Nephron progenitor cell (in vitro differentiated cells): ENCODE data around the gene NEFH.
A peak's percentile ranks its signal among the peaks of the same experiment; 100 is the strongest.
"Not testable (repeated sequence)": the region's sequence is repeated elsewhere in the genome, so short reads cannot be mapped to it uniquely, and the experiment has no call there.

ENCODE experiments used
- DNase-seq: peaks from one replicate; pipeline ENCODE4 v3.0.0; 2021
- H3K27ac Mint-ChIP-seq: 2 replicates; pipeline ENCODE4 v1.8.0; 2021; ENCODE audit warnings: mild to moderate bottlenecking, moderate library complexity, mixed read lengths
- H3K27me3 Mint-ChIP-seq: 2 replicates; pipeline ENCODE4 v1.8.0; 2021; ENCODE audit warnings: mild to moderate bottlenecking, low read depth, mixed read lengths; ENCODE audit not compliant: poor library complexity
- H3K36me3 Mint-ChIP-seq: 2 replicates; pipeline ENCODE4 v1.8.0; 2021; ENCODE audit warnings: low read depth, mixed read lengths
- H3K4me1 Mint-ChIP-seq: 2 replicates; pipeline ENCODE4 v1.8.0; 2021; ENCODE audit warnings: mixed read lengths
- H3K4me3 Mint-ChIP-seq: 2 replicates; pipeline ENCODE4 v1.8.0; 2021; ENCODE audit warnings: mild to moderate bottlenecking, moderate library complexity, mixed read lengths
- H3K9me3 Mint-ChIP-seq: 2 replicates; pipeline ENCODE4 v1.8.0; 2021; ENCODE audit warnings: mild to moderate bottlenecking, moderate library complexity, mixed read lengths
- TF ChIP-seq, protein P1 (sequence below): fragments of 200-600 bp; sonication (generic); IDR thresholded peaks from 2 replicates; pipeline ENCODE4 v1.5.0; 2021; ENCODE audit warnings: antibody characterized with exemption

NEFH gene

GRCh38 chr22:29479417-29480261, at the start of gene NEFH:
Gene NEFH (plus strand): TSS chr22:29480218. CDS start chr22:29480263, 45 bp downstream.
- Mint-ChIP-seq H3K36me3 (no peaks in the 10 kb centered on the region), H3K27ac (no peak within 1 kb of the TSS), H3K4me3 (peak within 1 kb of the TSS; percentile 87), H3K4me1 (peaks cover 30% of the 10 kb centered on the region), H3K9me3 (peaks cover 8% of the 10 kb centered on the region), H3K27me3 (peaks cover 80% of the 10 kb centered on the region)
- DNase-seq, result peak; percentile 41
- TF ChIP-seq, protein P1, sequence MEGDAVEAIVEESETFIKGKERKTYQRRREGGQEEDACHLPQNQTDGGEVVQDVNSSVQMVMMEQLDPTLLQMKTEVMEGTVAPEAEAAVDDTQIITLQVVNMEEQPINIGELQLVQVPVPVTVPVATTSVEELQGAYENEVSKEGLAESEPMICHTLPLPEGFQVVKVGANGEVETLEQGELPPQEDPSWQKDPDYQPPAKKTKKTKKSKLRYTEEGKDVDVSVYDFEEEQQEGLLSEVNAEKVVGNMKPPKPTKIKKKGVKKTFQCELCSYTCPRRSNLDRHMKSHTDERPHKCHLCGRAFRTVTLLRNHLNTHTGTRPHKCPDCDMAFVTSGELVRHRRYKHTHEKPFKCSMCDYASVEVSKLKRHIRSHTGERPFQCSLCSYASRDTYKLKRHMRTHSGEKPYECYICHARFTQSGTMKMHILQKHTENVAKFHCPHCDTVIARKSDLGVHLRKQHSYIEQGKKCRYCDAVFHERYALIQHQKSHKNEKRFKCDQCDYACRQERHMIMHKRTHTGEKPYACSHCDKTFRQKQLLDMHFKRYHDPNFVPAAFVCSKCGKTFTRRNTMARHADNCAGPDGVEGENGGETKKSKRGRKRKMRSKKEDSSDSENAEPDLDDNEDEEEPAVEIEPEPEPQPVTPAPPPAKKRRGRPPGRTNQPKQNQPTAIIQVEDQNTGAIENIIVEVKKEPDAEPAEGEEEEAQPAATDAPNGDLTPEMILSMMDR, result no peak

DNA sequence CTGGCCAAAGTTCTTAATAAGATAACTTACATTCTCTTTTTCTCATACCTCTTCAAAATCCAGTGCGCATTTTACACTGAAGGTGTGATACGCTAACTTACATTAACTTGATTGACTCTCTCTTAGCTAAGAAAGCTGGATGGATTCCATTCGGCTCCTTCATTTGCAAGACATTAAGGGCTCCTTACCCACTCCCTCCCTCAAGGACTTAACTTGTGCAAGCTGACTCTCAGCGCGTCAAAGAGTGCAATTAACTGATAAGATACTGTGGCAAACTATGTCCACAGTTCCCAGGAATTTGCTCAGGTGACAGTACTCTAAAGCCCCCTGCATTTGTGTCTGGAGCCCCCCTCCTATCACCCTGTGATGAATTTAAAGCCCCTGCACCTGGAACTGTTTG, 48.0 kb upstream of the NEFH start:
- no peak overlapping the region for H3K27ac Mint-ChIP-seq
- no peaks in the 10 kb centered on the region for H3K9me3 Mint-ChIP-seq
- peaks cover 26% of the 10 kb centered on the region for H3K4me1 Mint-ChIP-seq
- TF ChIP-seq, protein P1, result no peak
- no peak for DNase-seq
- H3K36me3 Mint-ChIP-seq, result no peaks in the 10 kb centered on the region
- H3K27me3 Mint-ChIP-seq, result peaks cover 41% of the 10 kb centered on the region
- H3K4me3 Mint-ChIP-seq, result no peak overlapping the region

GRCh38 chr22:29433856-29434255, 46.2 kb upstream of the NEFH start:
- H3K36me3 Mint-ChIP-seq, result no peaks in the 10 kb centered on the region
- TF ChIP-seq, protein P1, result no peak
- DNase-seq, result no peak
- peaks cover 30% of the 10 kb centered on the region for H3K27me3 Mint-ChIP-seq
- peaks cover 26% of the 10 kb centered on the region for H3K4me1 Mint-ChIP-seq
- H3K9me3 Mint-ChIP-seq, result no peaks in the 10 kb centered on the region
- no peak overlapping the region for H3K27ac Mint-ChIP-seq
- no peak overlapping the region for H3K4me3 Mint-ChIP-seq

DNA sequence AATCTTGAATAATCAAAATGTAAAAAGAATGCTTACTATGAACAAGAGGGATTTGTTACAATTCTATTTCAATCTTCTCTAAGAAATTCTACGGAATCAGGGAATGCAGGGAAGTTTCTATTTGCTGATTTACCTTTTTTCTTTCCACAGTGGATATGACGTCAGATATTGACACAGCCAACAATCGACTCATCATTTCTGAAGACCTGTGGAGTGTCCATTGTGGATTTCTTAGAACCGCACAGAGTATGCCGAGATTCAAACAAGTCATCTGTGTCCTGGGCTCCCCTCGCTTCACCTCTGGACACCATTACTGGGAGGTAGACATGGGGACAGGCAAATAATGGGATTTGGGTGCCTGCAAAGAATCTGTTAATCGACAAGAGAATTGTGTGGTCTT, 45.7 kb upstream of the NEFH start:
- Mint-ChIP-seq H3K4me1 (peaks cover 26% of the 10 kb centered on the region), H3K9me3 (no peaks in the 10 kb centered on the region), H3K36me3 (no peaks in the 10 kb centered on the region), H3K27ac (no peak overlapping the region), H3K27me3 (peaks cover 27% of the 10 kb centered on the region), H3K4me3 (no peak overlapping the region)
- DNase-seq, result no peak
- TF ChIP-seq, protein P1, result no peak

DNA sequence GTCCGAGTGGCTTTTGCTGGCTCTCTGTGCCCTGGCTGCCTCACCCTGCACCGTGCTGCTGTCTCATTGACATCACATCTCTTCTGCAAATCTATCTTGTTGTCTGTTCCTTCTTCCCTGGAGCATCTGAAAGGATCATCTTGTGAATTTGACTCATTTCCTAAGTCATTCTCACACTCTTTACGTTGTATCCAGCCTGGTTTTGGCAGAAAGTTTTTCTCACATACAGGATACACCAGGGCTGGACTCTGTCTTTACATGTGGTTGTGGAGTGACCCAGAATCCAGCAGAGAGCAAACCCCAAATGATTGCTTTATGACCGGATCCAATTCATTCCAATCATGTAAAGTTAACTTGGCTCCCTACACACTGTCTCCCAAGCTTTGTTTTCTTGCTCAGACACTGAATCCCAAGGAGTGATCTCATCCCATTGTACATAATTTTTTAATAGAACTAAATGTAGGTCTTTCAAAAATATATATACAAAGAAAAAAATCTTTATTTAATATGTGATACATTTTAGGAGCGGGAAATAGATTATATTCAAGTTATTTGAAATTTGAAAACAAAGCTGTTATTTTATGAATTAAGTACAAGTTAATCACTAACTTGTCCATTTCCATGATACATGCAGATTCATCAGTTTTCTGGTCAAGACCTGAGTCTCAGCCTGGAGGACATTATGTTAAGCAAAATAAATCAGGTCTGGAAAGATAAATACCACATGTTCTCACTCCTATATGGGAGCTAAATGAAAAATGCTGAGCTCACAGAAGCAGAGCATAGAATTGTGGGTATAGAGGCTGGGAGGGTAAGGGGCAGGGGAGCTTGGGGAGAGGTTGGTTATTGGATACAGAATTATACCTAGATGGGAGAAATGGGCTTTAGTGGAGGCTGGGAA, 44.5 kb upstream of the NEFH start:
- Mint-ChIP-seq H3K27me3 (peaks cover 26% of the 10 kb centered on the region), H3K4me3 (no peak overlapping the region), H3K4me1 (peaks cover 26% of the 10 kb centered on the region), H3K9me3 (no peaks in the 10 kb centered on the region), H3K36me3 (no peaks in the 10 kb centered on the region), H3K27ac (no peak overlapping the region)
- no peak for DNase-seq
- TF ChIP-seq, protein P1, result no peak

DNA sequence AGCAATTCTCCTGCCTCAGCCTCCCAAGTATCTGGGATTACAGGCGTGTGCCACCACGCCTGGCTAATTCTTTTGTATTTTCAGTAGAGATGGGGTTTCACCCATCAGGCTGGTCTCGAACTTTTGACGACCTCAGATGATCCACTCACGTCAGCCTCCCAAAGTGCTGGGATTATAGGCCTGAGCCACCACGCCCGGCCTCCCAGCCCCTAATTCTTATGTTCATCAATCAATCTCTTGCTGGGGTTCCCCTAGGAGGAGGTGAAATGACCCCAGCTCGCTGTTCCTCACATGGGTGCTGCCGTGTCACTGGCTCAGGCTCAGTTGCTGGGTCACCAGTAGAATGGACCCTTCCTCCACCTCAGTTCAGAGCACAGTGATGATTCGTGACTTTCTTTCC, 41.7 kb upstream of the NEFH start, which contains the start of gene RFPL1:
RFPL1 (plus strand) TSS at position 301 of the 400 bp plus-strand sequence.
- H3K4me1 Mint-ChIP-seq, result peaks cover 11% of the 10 kb centered on the region
- not testable (repeated sequence) for H3K9me3 Mint-ChIP-seq, H3K27ac Mint-ChIP-seq, H3K36me3 Mint-ChIP-seq, DNase-seq, H3K4me3 Mint-ChIP-seq
- H3K27me3 Mint-ChIP-seq, result peaks cover 23% of the 10 kb centered on the region
